ENCODE results near the gene PRKCH. TPM values are rescaled to one million over a fixed set of nuclear protein-coding genes. Genes with fewer than 3 reads are reported as not detected.

Gene PRKCH
- total RNA-seq, 1 experiment from 2014 or later: 5.2 TPM

DNA sequence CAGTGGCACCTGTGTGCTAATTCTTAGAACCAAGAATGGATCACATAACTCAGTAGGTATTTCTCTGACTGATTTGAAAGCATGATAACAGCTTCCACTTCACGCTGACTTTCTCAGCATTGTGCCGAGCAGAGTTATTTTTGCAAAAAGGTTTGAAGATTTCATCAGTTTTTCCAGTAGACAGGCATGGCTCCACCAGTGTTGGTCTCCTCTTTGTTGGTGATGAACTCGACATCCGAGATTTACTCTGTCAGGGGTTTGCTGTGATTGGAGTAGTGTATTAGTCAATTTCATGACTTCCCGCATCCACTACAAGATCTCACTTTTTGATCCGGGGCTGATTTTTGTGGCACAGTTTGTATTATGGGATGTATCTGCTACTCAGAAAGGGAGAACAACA lies 85.3 kb downstream of the PRKCH start:
- Histone ChIP-seq H3K23ac (ENCODE audit: insufficient read length, low read depth, low read length) (no peak overlapping the region), H2BK20ac (ENCODE audit: low read depth, low read length, poor library complexity, severe bottlenecking) (no peak overlapping the region), H3K56ac (ENCODE audit: insufficient read length, low read depth, low read length) (no peak overlapping the region), H2BK5ac (ENCODE audit: insufficient read length, low read length) (no peak overlapping the region), H3K14ac (ENCODE audit: insufficient read depth, low read length) (no peak overlapping the region), H4K91ac (ENCODE audit: insufficient read length, low read depth, low read length) (no peak overlapping the region), H3K4me1 (ENCODE audit: insufficient read depth, low read length) (peaks cover 3% of the 10 kb centered on the region; the same call in 1 of the 2 replicates), H3K79me2 (ENCODE audit: insufficient read depth, low read length) (no peaks in the 10 kb centered on the region), H3K27ac (ENCODE audit: insufficient read length, low read depth, low read length) (no peak overlapping the region), H3K79me1 (ENCODE audit: insufficient read depth, low read depth, low read length, poor library complexity, severe bottlenecking) (no peaks in the 10 kb centered on the region), H4K5ac (ENCODE audit: insufficient read length, low read depth, low read length) (no peak overlapping the region), H3K9ac (ENCODE audit: extremely low read depth, insufficient read length, low read length) (no peak overlapping the region), H3K9me3 (ENCODE audit: control insufficient read depth, low read depth, low read length) (no peaks in the 10 kb centered on the region), H2AFZ (ENCODE audit: low read length) (no peak overlapping the region), H3K23me2 (ENCODE audit: insufficient read length, low read depth, low read length, poor library complexity, severe bottlenecking) (no peaks in the 10 kb centered on the region), H3K4me2 (ENCODE audit: insufficient read depth, insufficient read length, low read length) (no peak overlapping the region), H4K8ac (replicated peaks; ENCODE audit: insufficient read length, low read depth, low read length) (no peak overlapping the region), H2BK12ac (ENCODE audit: insufficient read length, low read depth, low read length) (no peak overlapping the region), H4K20me1 (ENCODE audit: control insufficient read depth, insufficient read depth, insufficient read length) (no peaks in the 10 kb centered on the region), H2BK120ac (ENCODE audit: low read depth, low read length, poor library complexity, severe bottlenecking) (no peak overlapping the region), H2BK15ac (ENCODE audit: low read depth, low read length) (no peak overlapping the region), H3K4ac (ENCODE audit: low read depth, low read length) (no peak overlapping the region), H3K18ac (ENCODE audit: insufficient read length, low read depth, low read length) (no peak overlapping the region), H2AK5ac (ENCODE audit: insufficient read length, low read length) (no peak overlapping the region), H3T11ph (ENCODE audit: low read length) (no peak overlapping the region), H3K27me3 (ENCODE audit: insufficient read depth, low read length) (no peaks in the 10 kb centered on the region)
- Mint-ChIP-seq H3K9me3 (no peaks in the 10 kb centered on the region), H3K27me3 (ENCODE audit: low read depth) (no peaks in the 10 kb centered on the region; the same call in 1 of the 2 replicates), H3K36me3 (ENCODE audit: insufficient read depth in 1 of 3, low read depth in 3 of 3) (no peaks in the 10 kb centered on the region), H3K4me3 (no peak overlapping the region), H3K27ac (no peak overlapping the region), H3K4me1 (peaks cover 16 to 20% of the 10 kb centered on the region in 2 experiments)
- no peak for DNase-seq
- no CpG with 5 or more reads among the region's 6 CpGs for WGBS (ENCODE audit: extremely low coverage, insufficient read length, low lambda C conversion rate)
- TF ChIP-seq, protein P1, sequence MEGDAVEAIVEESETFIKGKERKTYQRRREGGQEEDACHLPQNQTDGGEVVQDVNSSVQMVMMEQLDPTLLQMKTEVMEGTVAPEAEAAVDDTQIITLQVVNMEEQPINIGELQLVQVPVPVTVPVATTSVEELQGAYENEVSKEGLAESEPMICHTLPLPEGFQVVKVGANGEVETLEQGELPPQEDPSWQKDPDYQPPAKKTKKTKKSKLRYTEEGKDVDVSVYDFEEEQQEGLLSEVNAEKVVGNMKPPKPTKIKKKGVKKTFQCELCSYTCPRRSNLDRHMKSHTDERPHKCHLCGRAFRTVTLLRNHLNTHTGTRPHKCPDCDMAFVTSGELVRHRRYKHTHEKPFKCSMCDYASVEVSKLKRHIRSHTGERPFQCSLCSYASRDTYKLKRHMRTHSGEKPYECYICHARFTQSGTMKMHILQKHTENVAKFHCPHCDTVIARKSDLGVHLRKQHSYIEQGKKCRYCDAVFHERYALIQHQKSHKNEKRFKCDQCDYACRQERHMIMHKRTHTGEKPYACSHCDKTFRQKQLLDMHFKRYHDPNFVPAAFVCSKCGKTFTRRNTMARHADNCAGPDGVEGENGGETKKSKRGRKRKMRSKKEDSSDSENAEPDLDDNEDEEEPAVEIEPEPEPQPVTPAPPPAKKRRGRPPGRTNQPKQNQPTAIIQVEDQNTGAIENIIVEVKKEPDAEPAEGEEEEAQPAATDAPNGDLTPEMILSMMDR (conservative IDR thresholded peaks at IDR 0.05): no peak
